HG03521 (cell line): ENCODE data around the gene ARFGAP3.
"Not testable (repeated sequence)": the region's sequence is repeated elsewhere in the genome, so short reads cannot be mapped to it uniquely, and the experiment has no call there.

Source experiments
- ATAC-seq: cut with Tn5 transposase; IDR thresholded peaks from one replicate; pipeline ENCODE4 v1.9.1; 2021; ENCODE audit warnings: mild to moderate bottlenecking, moderate library complexity; ENCODE audit not compliant: unreplicated experiment

ARFGAP3 gene

DNA sequence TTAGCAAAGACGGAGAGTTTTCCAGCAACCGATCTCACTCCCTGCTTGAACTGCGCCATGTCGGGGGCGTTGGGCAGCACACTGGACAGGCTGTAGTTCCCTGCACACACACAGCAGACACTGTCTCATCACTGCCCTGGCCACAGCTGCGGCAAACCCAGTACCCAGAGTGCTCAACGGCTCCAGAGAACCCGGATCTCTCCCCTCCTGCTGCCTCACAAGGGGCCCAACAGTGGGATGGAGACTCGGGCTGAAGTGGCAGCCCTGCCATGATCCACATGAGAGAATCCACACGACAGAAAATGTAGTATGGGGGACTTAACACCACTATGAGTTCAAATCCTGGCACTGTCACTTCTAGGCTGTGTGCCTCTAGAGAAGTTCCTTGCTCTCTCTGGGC, 58.0 kb downstream of the ARFGAP3 start:
- no peak for ATAC-seq

GRCh38 chr22:42797011-42797410, 60.1 kb downstream of the ARFGAP3 start:
- ATAC-seq: no peak

GRCh38 chr22:42796081-42796480, 61.0 kb downstream of the ARFGAP3 start:
- no peak for ATAC-seq

DNA sequence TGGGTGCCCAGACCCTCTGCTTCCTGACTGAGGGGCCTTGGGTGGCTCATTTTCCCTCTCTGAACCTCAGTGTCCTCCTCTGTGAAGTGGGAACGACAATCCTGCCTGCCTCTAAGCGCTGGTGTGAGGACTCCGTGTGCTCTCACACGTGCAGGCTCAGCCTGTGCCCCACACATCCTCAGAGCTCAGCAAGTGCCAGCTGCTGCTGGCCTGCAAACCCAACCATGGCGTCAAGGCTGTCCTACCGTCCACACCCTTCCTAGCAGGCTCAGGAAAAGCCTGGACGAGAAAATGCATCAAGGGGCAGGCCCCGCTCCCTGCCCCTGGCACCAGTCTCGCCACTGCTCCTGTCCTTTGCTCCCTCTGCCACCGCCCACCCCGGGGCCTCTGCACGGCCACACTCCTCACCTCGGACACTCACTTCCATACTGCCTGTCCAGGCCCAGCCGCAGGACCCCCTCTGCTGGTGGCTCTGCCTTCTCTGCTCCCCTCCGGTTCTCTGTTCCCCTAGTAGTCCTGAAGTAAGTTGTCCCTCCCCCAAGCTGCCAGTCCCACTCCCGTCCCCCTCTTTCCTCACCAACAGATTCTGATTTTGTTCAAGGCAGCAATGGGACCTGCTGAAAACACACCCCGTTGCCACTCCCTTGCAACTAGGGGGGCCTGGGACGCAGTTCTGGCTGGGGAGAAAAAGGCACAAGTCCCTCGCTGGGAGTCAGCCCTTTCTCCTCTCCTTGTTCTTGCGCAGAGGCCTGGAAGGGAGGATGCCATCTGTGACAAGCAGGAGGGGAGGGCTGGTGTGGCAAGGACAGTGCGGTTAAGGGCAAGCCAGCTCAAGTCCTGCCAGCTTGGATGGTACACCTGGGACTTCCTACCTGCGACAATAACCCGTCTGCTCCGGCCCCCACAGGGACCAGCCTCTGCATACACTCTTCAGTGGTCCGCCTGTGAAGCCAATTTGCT, 62.2 kb downstream of the ARFGAP3 start:
- no peak for ATAC-seq

DNA sequence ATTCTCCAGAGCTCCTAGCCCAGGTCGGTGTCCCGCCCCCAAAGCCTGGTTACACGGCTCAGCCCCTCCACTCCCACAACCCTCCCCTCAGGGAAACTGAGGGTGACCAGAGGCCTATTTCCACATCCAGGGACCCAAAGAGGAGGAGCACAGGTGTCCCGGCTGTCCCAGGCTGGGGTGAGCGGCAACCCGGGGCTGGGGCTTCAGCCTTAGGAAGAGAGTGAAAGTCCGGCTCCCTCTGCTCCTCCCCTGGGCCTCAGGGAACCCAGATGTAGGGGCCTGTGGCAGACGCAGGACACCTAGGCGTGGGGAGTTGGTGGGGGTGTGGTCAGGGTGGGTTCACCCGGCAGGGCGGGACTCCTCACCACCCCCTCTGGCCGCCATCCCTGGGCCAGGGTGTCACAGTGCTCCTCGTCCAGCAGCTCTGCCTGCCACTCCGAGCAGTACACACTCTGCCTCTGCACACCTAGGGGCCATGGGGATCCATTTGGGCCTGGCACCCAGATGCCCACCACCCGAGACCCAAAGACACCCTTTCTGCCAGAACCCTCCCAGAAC, 63.1 kb downstream of the ARFGAP3 start:
- ATAC-seq: no peak

GRCh38 chr22:42792909-42793847, 63.9 kb downstream of the ARFGAP3 start:
- ATAC-seq: no peak

DNA sequence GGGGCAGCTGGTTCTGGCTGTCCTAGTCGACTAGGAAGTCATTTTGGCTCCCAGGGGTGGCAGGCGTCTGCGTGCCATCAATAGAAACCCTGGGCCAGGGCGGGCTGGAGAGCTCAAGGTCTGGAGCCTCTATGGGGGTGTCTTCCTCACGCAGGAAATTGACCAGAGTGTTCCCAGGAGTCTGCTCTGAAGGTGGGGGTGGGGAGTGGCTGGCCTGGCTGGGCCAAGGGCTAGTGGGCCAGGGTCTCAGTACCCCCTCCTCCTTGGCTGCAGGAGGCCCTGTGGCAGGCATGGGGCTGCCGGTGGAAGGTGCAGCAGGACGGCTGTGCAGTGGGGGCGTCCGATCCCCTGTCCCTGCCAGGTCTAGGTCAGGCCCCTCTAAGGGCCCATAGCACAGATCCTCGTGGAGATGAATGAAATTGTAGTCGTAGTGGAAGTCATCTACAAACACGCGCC, 64.6 kb downstream of the ARFGAP3 start:
- no peak for ATAC-seq

DNA sequence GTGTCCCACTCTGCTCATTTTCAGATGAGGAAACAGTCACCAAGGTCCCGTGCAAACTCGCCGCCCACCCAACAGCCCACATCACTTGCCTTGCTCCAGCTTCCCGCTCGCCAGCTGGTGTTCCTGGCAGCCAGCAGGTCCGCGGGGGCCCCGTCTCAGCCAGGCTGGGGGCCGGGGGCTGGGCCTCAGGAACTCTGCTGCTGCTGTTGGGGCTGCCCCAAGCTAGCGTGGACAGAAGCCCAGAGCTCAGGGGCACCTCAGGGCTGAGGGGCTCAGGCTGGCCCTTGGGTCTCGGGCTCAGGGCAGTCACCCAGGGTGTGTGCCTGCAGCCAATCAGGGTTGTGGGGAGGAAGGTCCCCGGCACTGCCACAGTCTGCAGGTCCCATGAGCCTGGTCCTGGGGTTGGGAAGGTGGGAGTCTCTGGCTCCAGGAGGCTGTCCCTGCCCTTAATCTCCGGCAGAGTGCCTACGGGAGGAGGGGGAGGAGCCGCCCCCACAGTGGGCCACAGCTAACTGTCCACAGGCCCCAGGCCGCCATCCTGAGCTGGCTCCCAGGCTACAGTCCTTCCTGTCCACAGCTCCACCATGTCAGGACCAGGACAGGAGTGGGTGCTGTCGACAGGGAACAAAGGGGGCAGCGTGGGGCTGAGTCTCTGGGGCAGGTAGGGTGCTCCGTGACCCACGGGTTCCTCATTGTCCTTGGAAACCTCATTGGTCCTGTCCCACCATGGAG, 65.2 kb downstream of the ARFGAP3 start:
- no peak for ATAC-seq

GRCh38 chr22:42788466-42788865, 68.6 kb downstream of the ARFGAP3 start:
- ATAC-seq: no peak

GRCh38 chr22:42788021-42788420, 69.1 kb downstream of the ARFGAP3 start:
- ATAC-seq: no peak

DNA sequence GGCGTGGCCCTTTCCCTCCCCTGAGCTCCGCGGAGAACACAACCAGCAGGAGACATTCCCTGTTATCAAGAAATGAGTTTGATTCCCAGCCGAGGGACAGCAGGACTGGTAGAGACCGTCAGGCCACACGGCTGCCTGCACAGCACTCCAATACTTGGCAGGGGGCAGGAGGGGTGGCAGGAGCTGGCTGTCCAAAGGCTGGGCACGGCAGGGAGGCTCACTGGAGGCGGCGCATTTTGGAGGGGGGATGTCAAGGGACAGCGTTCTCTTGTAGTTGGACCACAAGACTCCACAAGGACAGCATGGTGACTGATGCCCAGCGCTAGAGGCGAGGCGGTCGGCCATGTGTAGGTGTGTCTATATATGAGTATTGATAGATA, 69.7 kb downstream of the ARFGAP3 start:
- ATAC-seq: no peak

DNA sequence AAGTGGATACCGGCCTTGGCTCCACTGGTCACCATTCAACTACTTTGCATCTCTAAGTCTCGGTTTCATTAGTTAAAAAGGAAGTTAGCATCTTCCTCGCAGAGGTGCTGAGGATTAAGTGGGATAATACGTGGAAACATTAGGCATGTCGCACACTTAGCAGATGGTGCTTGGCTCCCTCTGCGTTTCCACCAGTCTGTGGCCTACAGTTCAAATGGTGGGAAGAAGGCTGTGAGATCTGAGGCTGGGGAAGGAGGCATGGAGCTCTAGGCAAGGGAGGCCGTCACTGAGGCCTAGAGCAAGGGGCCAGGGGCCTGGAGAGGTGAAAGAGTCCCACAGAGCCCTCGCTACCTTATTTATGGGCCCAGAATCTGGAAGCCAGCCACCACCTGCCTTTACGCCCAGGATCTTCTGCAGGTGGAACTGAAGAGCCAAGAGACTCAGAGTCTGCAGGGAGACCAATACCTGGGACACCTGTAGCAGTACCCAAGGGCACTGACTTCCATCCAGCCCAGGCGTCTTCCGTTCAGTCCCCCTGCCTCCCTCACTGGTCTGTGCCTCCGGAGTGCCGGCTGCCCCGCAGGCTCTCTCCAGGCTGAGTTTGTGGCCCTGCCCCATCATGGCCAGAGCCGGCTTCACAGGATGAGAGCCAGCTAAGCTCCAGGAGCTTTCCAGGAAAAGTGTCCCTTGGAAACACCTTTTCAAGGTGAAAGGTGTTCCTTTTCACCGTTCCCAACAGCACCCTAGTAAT, 70.3 kb downstream of the ARFGAP3 start:
- no peak for ATAC-seq

GRCh38 chr22:42785706-42786499, 71.2 kb downstream of the ARFGAP3 start:
- ATAC-seq: no peak

- ATAC-seq: not testable (repeated sequence)
Measured at GRCh38 chr22:42782306-42782705, 74.8 kb downstream of the ARFGAP3 start.

DNA sequence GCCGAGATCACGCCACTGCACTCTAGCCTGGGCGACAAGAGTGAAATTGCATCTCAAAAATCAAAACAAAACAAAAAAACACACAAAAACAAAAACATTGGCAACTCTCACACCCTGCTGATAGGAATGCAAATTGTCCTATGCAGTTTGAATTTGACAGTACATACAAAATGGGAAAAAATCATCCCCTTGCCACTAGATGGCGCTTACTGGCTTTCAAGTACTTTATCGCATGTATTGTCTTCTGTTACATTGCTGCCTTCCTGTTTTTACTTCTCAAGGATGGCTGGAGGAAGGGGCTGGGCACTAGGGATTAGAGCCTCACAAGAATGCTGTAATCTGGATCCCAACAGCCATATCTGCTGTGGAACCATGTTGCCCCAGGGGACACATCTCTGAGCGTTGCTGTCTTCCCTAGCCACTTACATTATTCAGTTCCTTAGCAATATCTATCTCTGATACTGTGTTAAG, 77.0 kb downstream of the ARFGAP3 start:
- ATAC-seq: no peak

DNA sequence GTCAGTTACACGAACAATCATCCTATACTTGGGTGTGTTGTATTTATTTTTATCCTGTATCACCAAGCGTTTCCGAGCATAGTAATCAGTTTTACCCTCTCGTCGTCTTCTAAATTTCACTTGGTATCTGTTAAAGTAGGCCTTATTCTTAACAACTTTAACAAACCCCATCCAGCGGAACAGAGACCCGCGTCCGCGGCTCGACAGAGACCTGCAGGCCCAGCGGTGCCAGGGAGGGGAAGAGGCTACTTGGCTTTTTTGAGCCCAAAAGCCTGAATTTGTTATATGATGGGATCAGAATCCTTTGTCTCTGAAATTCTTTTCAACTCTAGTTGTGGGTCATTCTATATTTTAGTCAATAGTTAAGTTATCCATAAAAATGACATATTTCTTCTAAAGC, 79.9 kb downstream of the ARFGAP3 start:
- ATAC-seq: no peak

- ATAC-seq: no peak
Measured at GRCh38 chr22:42773167-42773566, 83.9 kb downstream of the ARFGAP3 start.

GRCh38 chr22:42772647-42773046, 84.4 kb downstream of the ARFGAP3 start:
- no peak for ATAC-seq
